Ovary (tissue), 1 donor: ENCODE results near the gene PHB1.

Experiments
- EP300 ChIP-seq: sonication (generic); formaldehyde crosslinking; IDR thresholded peaks from one replicate; pipeline ENCODE4 v1.6.1; 2017; ENCODE audit warnings: antibody characterized with exemption
- POLR2A ChIP-seq: fragments of 450-650 bp; IDR thresholded peaks from one replicate; pipeline ENCODE4 v1.6.1; 2017; ENCODE audit warnings: antibody characterized with exemption, mild to moderate bottlenecking, moderate library complexity

DNA sequence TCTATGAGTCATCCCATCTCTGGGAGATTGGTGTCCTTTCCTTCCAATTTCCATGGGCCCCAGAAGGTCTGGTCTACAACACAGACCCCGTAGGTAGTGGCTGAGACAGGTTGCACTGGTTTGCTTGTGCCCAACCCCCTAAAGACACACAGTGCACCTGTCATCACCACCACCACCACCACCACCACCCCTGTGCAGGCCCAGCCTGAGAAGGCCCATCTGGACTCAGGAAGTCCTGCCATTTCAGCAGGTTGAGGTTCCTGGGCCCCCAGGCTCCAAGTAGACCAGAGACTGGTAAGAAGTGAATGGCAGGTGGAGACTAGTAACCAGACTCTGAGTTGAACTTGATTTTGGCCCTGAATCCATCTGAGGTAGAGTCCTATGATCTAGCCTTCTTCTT, 25.9 kb upstream of the PHB1 start:
- no peak for TF ChIP-seq POLR2A
- TF ChIP-seq EP300, result no peak
